GM19240 (cell line): ENCODE results near the gene CRTAC1.
"Not testable (repeated sequence)": the region's sequence is repeated elsewhere in the genome, so short reads cannot be mapped to it uniquely, and the experiment has no call there.

Experiments used
- DNase-seq: peaks from one replicate; pipeline ENCODE4 v3.0.0; 2011; ENCODE audit warnings: low spot score; ENCODE audit not compliant: insufficient read length

Gene CRTAC1

GRCh38 chr10:97843972-97844371 lies 186.4 kb downstream of the CRTAC1 start:
- not testable (repeated sequence) for DNase-seq

GRCh38 chr10:97843281-97843671 lies 187.1 kb downstream of the CRTAC1 start:
- DNase-seq, result no peak

GRCh38 chr10:97842656-97843280 lies 187.7 kb downstream of the CRTAC1 start:
- DNase-seq, result no peak

- DNase-seq, result not testable (repeated sequence)
Observed at GRCh38 chr10:97842114-97842513, 188.3 kb downstream of the CRTAC1 start.

- DNase-seq, result not testable (repeated sequence)
Observed at GRCh38 chr10:97841166-97841565, 189.3 kb downstream of the CRTAC1 start.

- DNase-seq, result no peak
Observed at GRCh38 chr10:97838091-97838490, 192.3 kb downstream of the CRTAC1 start.

- DNase-seq, result no peak
Observed at GRCh38 chr10:97836446-97836845, 194.0 kb downstream of the CRTAC1 start.

GRCh38 chr10:97831259-97831658 lies 199.2 kb downstream of the CRTAC1 start:
- no peak for DNase-seq

GRCh38 chr10:97830064-97830463 lies 200.4 kb downstream of the CRTAC1 start:
- DNase-seq, result no peak

- no peak for DNase-seq
Observed at GRCh38 chr10:97828721-97829120, 201.7 kb downstream of the CRTAC1 start.

- DNase-seq, result no peak
Observed at GRCh38 chr10:97827702-97828291, 202.6 kb downstream of the CRTAC1 start.

GRCh38 chr10:97826892-97827291 lies 203.5 kb downstream of the CRTAC1 start:
- no peak for DNase-seq

GRCh38 chr10:97825020-97825760 lies 205.2 kb downstream of the CRTAC1 start:
- DNase-seq, result no peak

- no peak for DNase-seq
Observed at GRCh38 chr10:97823734-97824133, 206.7 kb downstream of the CRTAC1 start.

- DNase-seq, result no peak
Observed at GRCh38 chr10:97822261-97822687, 208.1 kb downstream of the CRTAC1 start.

GRCh38 chr10:97821308-97822038 lies 208.9 kb downstream of the CRTAC1 start:
- DNase-seq, result no peak

GRCh38 chr10:97820096-97820704 lies 210.2 kb downstream of the CRTAC1 start:
- no peak for DNase-seq

- DNase-seq, result no peak
Observed at GRCh38 chr10:97818572-97818971, 211.8 kb downstream of the CRTAC1 start.

GRCh38 chr10:97816609-97817008 lies 213.8 kb downstream of the CRTAC1 start:
- DNase-seq, result no peak
